ENCODE measurements around the gene NMU. TPM values are rescaled to one million over a fixed set of nuclear protein-coding genes. Genes with fewer than 3 reads are reported as not detected.

The NMU gene
- total RNA-seq, 1 experiment from 2014 or later: 22.6 TPM

GRCh38 chr4:55635282-55635681 is 816 bp downstream of the NMU start:
- Histone ChIP-seq H3K4me3 (peak overlapping the region; percentile 66), H3K4me2 (peak overlapping the region; percentile 91), H3K9me3 (ENCODE audit: insufficient read depth, low read depth) (no peaks in the 10 kb centered on the region), H4K20me1 (ENCODE audit: insufficient read depth) (no peaks in the 10 kb centered on the region), H3F3A (ENCODE audit: insufficient read depth, low read depth) (no peaks in the 10 kb centered on the region), H3K79me2 (ENCODE audit: low read depth) (no peaks in the 10 kb centered on the region), H2AFZ (peak overlapping the region; percentile 81), H3K27ac (no peak overlapping the region), H3K36me3 (ENCODE audit: low read depth) (no peaks in the 10 kb centered on the region), H3K9me2 (ENCODE audit: insufficient read depth) (no peaks in the 10 kb centered on the region), H3K27me3 (ENCODE audit: insufficient read depth, low read depth) (no peaks in the 10 kb centered on the region), H3K4me1 (replicated peaks; ENCODE audit: insufficient read depth) (0 out of 2 replicates have a peak, but pooled peaks cover 9% of the 10 kb centered on the region)
- TF ChIP-seq CTCF (conservative IDR thresholded peaks at IDR 0.05): no peak
- TF ChIP-seq EZH2 (IDR thresholded peaks at IDR 0.05; ENCODE audit: low read depth): no peak
- ChIA-PET CTCF (no interaction called here), POLR2A (ENCODE audit: unreplicated experiment) (interaction anchor here (0.5 to 0.7 kb wide), 2 partner anchors 26 to 36 kb away, joined by 5 read pairs; no protein-coding TSS in a partner anchor)
- no peak for DNase-seq
- intact Hi-C loops (cut with micrococcal nuclease; ENCODE audit: unreplicated experiment): loop anchor here (5.0 kb wide), 2 partner anchors 88 to 232 kb away; partner anchors contain the start of gene CLOCK
- BruUV-seq (replicated peaks): no TSS peak

GRCh38 chr4:55634417-55635128 is 1.5 kb downstream of the NMU start:
- TF ChIP-seq CTCF (conservative IDR thresholded peaks at IDR 0.05) (no peak), EZH2 (IDR thresholded peaks at IDR 0.05; ENCODE audit: low read depth) (no peak)
- POLR2A ChIA-PET (ENCODE audit: unreplicated experiment): no interaction called here
- Histone ChIP-seq H4K20me1 (ENCODE audit: insufficient read depth) (no peaks in the 10 kb centered on the region), H3K36me3 (ENCODE audit: low read depth) (no peaks in the 10 kb centered on the region), H3K9me2 (ENCODE audit: insufficient read depth) (no peaks in the 10 kb centered on the region), H3F3A (ENCODE audit: insufficient read depth, low read depth) (no peaks in the 10 kb centered on the region), H3K9me3 (ENCODE audit: insufficient read depth, low read depth) (no peaks in the 10 kb centered on the region), H2AFZ (0 out of 2 replicates have a peak overlapping the region, but pooled peaks have one; percentile 81), H3K27me3 (ENCODE audit: insufficient read depth, low read depth) (no peaks in the 10 kb centered on the region), H3K4me2 (peak overlapping the region; percentile 91), H3K79me2 (ENCODE audit: low read depth) (no peaks in the 10 kb centered on the region), H3K27ac (no peak overlapping the region), H3K4me1 (replicated peaks; ENCODE audit: insufficient read depth) (0 out of 2 replicates have a peak, but pooled peaks cover 9% of the 10 kb centered on the region), H3K4me3 (no peak overlapping the region)
- no peak for DNase-seq
- CTCF ChIA-PET: no interaction called here
- no TSS peak for BruUV-seq (replicated peaks)
- intact Hi-C loops (cut with micrococcal nuclease; ENCODE audit: unreplicated experiment): loop anchor here (5.0 kb wide), 2 partner anchors 87 to 233 kb away; partner anchors contain the start of gene CLOCK

- Histone ChIP-seq H2AFZ (no peak overlapping the region), H3K36me3 (ENCODE audit: low read depth) (no peaks in the 10 kb centered on the region), H3K27ac (no peak overlapping the region), H3K9me2 (ENCODE audit: insufficient read depth) (no peaks in the 10 kb centered on the region), H3K9me3 (ENCODE audit: insufficient read depth, low read depth) (no peaks in the 10 kb centered on the region), H3K27me3 (ENCODE audit: insufficient read depth, low read depth) (no peaks in the 10 kb centered on the region), H4K20me1 (ENCODE audit: insufficient read depth) (no peaks in the 10 kb centered on the region), H3K4me1 (replicated peaks; ENCODE audit: insufficient read depth) (0 out of 2 replicates have a peak, but pooled peaks cover 9% of the 10 kb centered on the region), H3K4me3 (no peak overlapping the region), H3F3A (ENCODE audit: insufficient read depth, low read depth) (no peaks in the 10 kb centered on the region), H3K79me2 (ENCODE audit: low read depth) (no peaks in the 10 kb centered on the region), H3K4me2 (no peak overlapping the region)
- intact Hi-C loops (cut with micrococcal nuclease; ENCODE audit: unreplicated experiment): no loop called here
- no peak for TF ChIP-seq CTCF (conservative IDR thresholded peaks at IDR 0.05)
- TF ChIP-seq EZH2 (IDR thresholded peaks at IDR 0.05; ENCODE audit: low read depth): no peak
- no peak for DNase-seq
- no TSS peak for BruUV-seq (replicated peaks)
- CTCF ChIA-PET: no interaction called here
- POLR2A ChIA-PET (ENCODE audit: unreplicated experiment): no interaction called here
These were observed 2.2 kb downstream of the NMU start for GRCh38 chr4:55633903-55634302.
